ENCODE results near the gene TM9SF4. TPM values are rescaled to one million over a fixed set of nuclear protein-coding genes. Genes with fewer than 3 reads are reported as not detected.

The TM9SF4 gene
- total RNA-seq, 1 donor: 41.1 TPM

GRCh38 chr20:32199006-32199405 is 89.5 kb downstream of the TM9SF4 start:
- DNase-seq (ENCODE audit: low read depth): no peak
- no peak for TF ChIP-seq CTCF (IDR thresholded peaks at IDR 0.05; ENCODE audit: insufficient read depth, low read length)
- H3K4me3 ChIP-seq (ENCODE audit: low read depth, low read length): no peak overlapping the region

- TF ChIP-seq CTCF (IDR thresholded peaks at IDR 0.05; ENCODE audit: insufficient read depth, low read length): no peak
- H3K4me3 ChIP-seq (ENCODE audit: low read depth, low read length): no peak overlapping the region
- DNase-seq (ENCODE audit: low read depth): no peak
Observed at GRCh38 chr20:32201296-32201976, 91.9 kb downstream of the TM9SF4 start.

- TF ChIP-seq CTCF (IDR thresholded peaks at IDR 0.05; ENCODE audit: insufficient read depth, low read length): no peak
- no peak overlapping the region for H3K4me3 ChIP-seq (ENCODE audit: low read depth, low read length)
- no peak for DNase-seq (ENCODE audit: low read depth)
Observed at GRCh38 chr20:32201977-32202363, 92.5 kb downstream of the TM9SF4 start.

GRCh38 chr20:32203356-32204204 is 94.1 kb downstream of the TM9SF4 start:
- H3K4me3 ChIP-seq (ENCODE audit: low read depth, low read length): no peak overlapping the region
- DNase-seq (ENCODE audit: low read depth): no peak
- no peak for TF ChIP-seq CTCF (IDR thresholded peaks at IDR 0.05; ENCODE audit: insufficient read depth, low read length)

GRCh38 chr20:32204205-32205109 is 94.9 kb downstream of the TM9SF4 start:
- no peak overlapping the region for H3K4me3 ChIP-seq (ENCODE audit: low read depth, low read length)
- no peak for DNase-seq (ENCODE audit: low read depth)
- no peak for TF ChIP-seq CTCF (IDR thresholded peaks at IDR 0.05; ENCODE audit: insufficient read depth, low read length)

- DNase-seq (ENCODE audit: low read depth): no peak
Observed at GRCh38 chr20:32205110-32205842, 95.8 kb downstream of the TM9SF4 start.

More at GRCh38 chr20:32205110-32205842, 95.8 kb downstream of the TM9SF4 start:
- TF ChIP-seq CTCF (IDR thresholded peaks at IDR 0.05; ENCODE audit: insufficient read depth, low read length): no peak
- no peak overlapping the region for H3K4me3 ChIP-seq (ENCODE audit: low read depth, low read length)

Data from fibroblast of the aortic adventitia (primary cell).